Fibroblast of lung (primary cell): ENCODE measurements around the gene INPP1. TPM values are rescaled to one million over a fixed set of nuclear protein-coding genes. Genes with fewer than 3 reads are reported as not detected.

Experiments used
- DNase-seq, 2 donors: peaks; one replicate each; pipeline versions ENCODE4 v3.0.0 to v3.0.0-alpha.2; 2010; ENCODE audit warnings: low read depth in 2 of 2
- H2AFZ ChIP-seq: 2 replicates; pipeline ENCODE4 v1.5.1; 2012; ENCODE audit warnings: low read length, control low read depth, inconsistent platforms
- H3K27ac ChIP-seq: 2 replicates; pipeline ENCODE4 v1.5.1; 2011; ENCODE audit warnings: low read length, control low read depth; ENCODE audit not compliant: insufficient read depth
- H3K27me3 ChIP-seq: 2 replicates; pipeline ENCODE4 v1.5.1; 2011; ENCODE audit warnings: mild to moderate bottlenecking, low read length; ENCODE audit not compliant: control insufficient read depth, insufficient read depth
- H3K36me3 ChIP-seq: 2 replicates; pipeline ENCODE4 v1.5.1; 2011; ENCODE audit warnings: low read length; ENCODE audit not compliant: control insufficient read depth, insufficient read depth
- H3K4me1 ChIP-seq: 2 replicates; pipeline ENCODE4 v1.5.1; 2011; ENCODE audit warnings: low read length; ENCODE audit not compliant: control insufficient read depth, insufficient read depth; ENCODE audit errors: extremely low read depth
- H3K4me2 ChIP-seq: 2 replicates; pipeline ENCODE4 v1.5.1; 2011; ENCODE audit warnings: low read length, control low read depth; ENCODE audit not compliant: insufficient read depth; ENCODE audit errors: extremely low read depth
- H3K4me3 ChIP-seq, 4 experiments: fragments of 200-600 bp in 1 of 4; sonication (generic) in 1 of 4; replicated peaks in 1 of 4; 2 replicates each; pipeline ENCODE4 v1.5.1; 2011 to 2016; ENCODE audit warnings: low read length in 4 of 4, low read depth in 3 of 4, mild to moderate bottlenecking in 3 of 4, control low read depth in 2 of 4, inconsistent platforms in 1 of 4, mixed read lengths in 1 of 4; ENCODE audit not compliant: insufficient read depth in 1 of 4; ENCODE audit errors: control extremely low read depth in 1 of 4
- H3K79me2 ChIP-seq: 2 replicates; pipeline ENCODE4 v1.5.1; 2012; ENCODE audit warnings: mild to moderate bottlenecking, low read length, inconsistent platforms; ENCODE audit not compliant: control insufficient read depth, insufficient read depth
- H3K9ac ChIP-seq: 2 replicates; pipeline ENCODE4 v1.5.1; 2011; ENCODE audit warnings: mild to moderate bottlenecking, low read length, control low read depth; ENCODE audit not compliant: insufficient read depth
- H3K9me3 ChIP-seq: 2 replicates; pipeline ENCODE4 v1.5.1; 2012; ENCODE audit warnings: low read depth, low read length; ENCODE audit not compliant: control insufficient read depth, insufficient read depth
- H4K20me1 ChIP-seq: 2 replicates; pipeline ENCODE4 v1.5.1; 2011; ENCODE audit warnings: low read length; ENCODE audit not compliant: control insufficient read depth, insufficient read depth; ENCODE audit errors: extremely low read depth
- CTCF ChIP-seq, 2 donors: IDR thresholded peaks in 1 of 2; conservative IDR thresholded peaks in 1 of 2; 1 replicate in 1 of 2; 2 replicates in 1 of 2; pipeline ENCODE4 v1.5.1; 2011 to 2012; ENCODE audit warnings: low read length in 2 of 2, control low read depth in 1 of 2, inconsistent platforms in 1 of 2, low read depth in 1 of 2, mild to moderate bottlenecking in 1 of 2
- EZH2 ChIP-seq: IDR thresholded peaks from 2 replicates; pipeline ENCODE4 v1.5.1; 2012; ENCODE audit warnings: low read length, control low read depth, mild to moderate bottlenecking; ENCODE audit errors: missing control alignments
- polyA plus RNA-seq, 2 donors: library from polyadenylated mRNA; depleted of rRNA in 1 of 2; stranded (reverse) in 1 of 2; unstranded in 1 of 2; fragments of >200 nt; gene quantifications; 2 replicates each; pipeline ENCODE4 v1.2.1, GENCODE V29; 2011 to 2012; ENCODE audit warnings: missing spikeins in 1 of 2
- total RNA-seq: library from RNA; depleted of rRNA; stranded (reverse); fragments of >200 nt; gene quantifications from 2 replicates; pipeline ENCODE4 v1.2.1, GENCODE V29; 2014

Gene INPP1
- total and polyA plus RNA-seq, 2 donors (not counting 1 experiment from before 2014, with no cell fraction given), result 14.0 to 16.4 TPM

- H3K27ac ChIP-seq, result no peak overlapping the region
- no peaks in the 10 kb centered on the region for H3K79me2 ChIP-seq
- TF ChIP-seq CTCF (conservative IDR thresholded peaks at IDR 0.05 in 1 of 2, IDR thresholded peaks at IDR 0.05 in 1 of 2; ENCODE audit: low read depth in 1 of 2, low read length in 2 of 2) (peak in 1 of 2 donors; percentile 28), EZH2 (no peak)
- no peak overlapping the region for H2AFZ ChIP-seq
- H3K4me1 ChIP-seq, result no peaks in the 10 kb centered on the region
- no peaks in the 10 kb centered on the region for H4K20me1 ChIP-seq
- H3K4me3 ChIP-seq, result no peak overlapping the region
- H3K9ac ChIP-seq, result no peak overlapping the region
- no peaks in the 10 kb centered on the region for H3K9me3 ChIP-seq
- no peaks in the 10 kb centered on the region for H3K36me3 ChIP-seq
- H3K4me2 ChIP-seq, result no peak overlapping the region
- no peaks in the 10 kb centered on the region for H3K27me3 ChIP-seq
- peak in 1 of 2 donors; percentile 48 for DNase-seq
Observed at GRCh38 chr2:190328573-190329147, 14.7 kb upstream of the INPP1 start.

- Histone ChIP-seq H3K4me1 (no peaks in the 10 kb centered on the region), H3K27me3 (no peaks in the 10 kb centered on the region), H3K79me2 (no peaks in the 10 kb centered on the region), H4K20me1 (no peaks in the 10 kb centered on the region), H3K9me3 (no peaks in the 10 kb centered on the region), H3K36me3 (no peaks in the 10 kb centered on the region), H3K4me3 (no peak overlapping the region), H3K9ac (no peak overlapping the region), H3K27ac (no peak overlapping the region), H2AFZ (peak overlapping the region; percentile 10), H3K4me2 (no peak overlapping the region)
- TF ChIP-seq CTCF (conservative IDR thresholded peaks at IDR 0.05 in 1 of 2, IDR thresholded peaks at IDR 0.05 in 1 of 2; ENCODE audit: low read depth in 1 of 2, low read length in 2 of 2) (no peak), EZH2 (no peak)
- no peak for DNase-seq
Observed at GRCh38 chr2:190333395-190333794, 10.0 kb upstream of the INPP1 start.

GRCh38 chr2:190333928-190334327, 9.5 kb upstream of the INPP1 start:
- Histone ChIP-seq H3K4me1 (no peaks in the 10 kb centered on the region), H3K27me3 (no peaks in the 10 kb centered on the region), H3K4me3 (no peak overlapping the region), H2AFZ (peak overlapping the region; percentile 10), H3K79me2 (no peaks in the 10 kb centered on the region), H4K20me1 (no peaks in the 10 kb centered on the region), H3K36me3 (no peaks in the 10 kb centered on the region), H3K9me3 (no peaks in the 10 kb centered on the region), H3K27ac (no peak overlapping the region), H3K9ac (no peak overlapping the region), H3K4me2 (no peak overlapping the region)
- TF ChIP-seq EZH2 (no peak), CTCF (conservative IDR thresholded peaks at IDR 0.05 in 1 of 2, IDR thresholded peaks at IDR 0.05 in 1 of 2; ENCODE audit: low read depth in 1 of 2, low read length in 2 of 2) (no peak)
- no peak for DNase-seq
